ENCODE results near the gene F2RL3.
"Not testable (repeated sequence)": the region's sequence is repeated elsewhere in the genome, so short reads cannot be mapped to it uniquely, and the experiment has no call there.

F2RL3 gene

GRCh38 chr19:16927883-16928282 lies 39.1 kb downstream of the F2RL3 start:
- no peak for DNase-seq

- DNase-seq, result no peak
Measured at GRCh38 chr19:16928351-16928750, 39.6 kb downstream of the F2RL3 start.

GRCh38 chr19:16928916-16929315 lies 40.1 kb downstream of the F2RL3 start:
- no peak for DNase-seq

GRCh38 chr19:16930753-16931152 lies 42.0 kb downstream of the F2RL3 start:
- no peak for DNase-seq

GRCh38 chr19:16931306-16931705 lies 42.5 kb downstream of the F2RL3 start:
- no peak for DNase-seq

GRCh38 chr19:16934489-16934888 lies 45.7 kb downstream of the F2RL3 start:
- DNase-seq, result no peak

- DNase-seq, result no peak
Measured at GRCh38 chr19:16936901-16937300, 48.1 kb downstream of the F2RL3 start.

- DNase-seq, result not testable (repeated sequence)
Measured at GRCh38 chr19:16937796-16938195, 49.0 kb downstream of the F2RL3 start.

GRCh38 chr19:16938211-16938610 lies 49.4 kb downstream of the F2RL3 start:
- DNase-seq, result no peak

- DNase-seq, result not testable (repeated sequence)
Measured at GRCh38 chr19:16940063-16940462, 51.3 kb downstream of the F2RL3 start.

GRCh38 chr19:16940626-16941025 lies 51.8 kb downstream of the F2RL3 start:
- no peak for DNase-seq
